ENCODE results near the gene MGAT3. TPM values are rescaled to one million over a fixed set of nuclear protein-coding genes. Genes with fewer than 3 reads are reported as not detected.

Gene MGAT3
- total RNA-seq, 1 experiment from 2014 or later = 0.20 TPM

DNA sequence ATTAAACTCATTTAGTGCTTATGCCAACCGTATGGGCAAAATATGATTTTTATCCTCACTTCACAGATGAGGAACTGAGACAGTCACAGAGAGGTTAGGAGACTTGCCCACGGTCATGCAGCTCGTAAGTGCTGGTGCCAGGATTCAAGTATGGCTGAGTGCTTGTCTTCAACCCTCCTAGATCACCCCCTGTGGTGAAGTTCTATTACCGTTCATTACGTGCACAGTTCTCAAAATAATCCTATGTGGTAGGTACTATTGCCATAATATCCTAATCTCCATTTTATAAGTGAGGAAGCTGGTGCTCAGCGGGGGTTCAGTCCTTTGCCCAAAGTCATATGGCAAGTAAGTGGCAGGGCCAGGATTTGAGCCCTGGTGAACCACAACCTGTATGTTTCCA, 46.8 kb downstream of the MGAT3 start:
- BruUV-seq (replicated peaks) = no TSS peak
- peak overlapping the region; percentile 92 to 97 for H3K4me3 ChIP-seq (replicated peaks in 1 of 2; ENCODE audit: low read depth in 1 of 2, low read length in 2 of 2)
- ChIA-PET RAD21 (ENCODE audit: low non-redundant PET in 1 of 2, low total read pairs in 2 of 2, uncharacterized antibody in 2 of 2, unreplicated experiment in 2 of 2) (no interaction called here), POLR2A (interaction anchor here (0.7 to 4.2 kb wide), 3 partner anchors 11 to 184 kb away, joined by 3 to 37 read pairs (median 4); partner anchors contain the start of genes ATF4 and RPL3), CTCF (interaction anchor here (0.8 to 2.7 kb wide), 3 partner anchors 11 to 25 kb away, joined by 3 to 19 read pairs (median 8); partner anchors contain the start of gene ATF4)
- no peaks in the 10 kb centered on the region for H3K9me3 ChIP-seq (ENCODE audit: control insufficient read depth in 1 of 2, insufficient read depth in 1 of 2, low read depth in 1 of 2, low read length in 2 of 2)
- peaks cover 25 to 45% of the 10 kb centered on the region in 2 experiments for H3K36me3 ChIP-seq (ENCODE audit: control insufficient read depth in 1 of 2, insufficient read depth in 2 of 2, low read length in 2 of 2)
- no peak overlapping the region for H3K27ac ChIP-seq (ENCODE audit: low read depth, low read length)
- DNase-seq (ENCODE audit: low read depth, low spot score) = no peak
- H3K9ac ChIP-seq (ENCODE audit: low read length) = peak overlapping the region; percentile 96
- no peaks in the 10 kb centered on the region for H3K9me2 ChIP-seq (ENCODE audit: insufficient read depth)
- H4K20me1 ChIP-seq (ENCODE audit: insufficient read depth) = no peaks in the 10 kb centered on the region; the same call in 1 of the 2 replicates
- no peak for ATAC-seq
- peak overlapping the region; percentile 80 for H3K4me2 ChIP-seq (ENCODE audit: low read length)
- no peak for TF ChIP-seq EZH2phosphoT487 (IDR thresholded peaks at IDR 0.05; ENCODE audit: borderline replicate concordance)
- no peak for TF ChIP-seq FOSL1 (IDR thresholded peaks at IDR 0.05; ENCODE audit: low read depth)
- TF ChIP-seq, protein P1, sequence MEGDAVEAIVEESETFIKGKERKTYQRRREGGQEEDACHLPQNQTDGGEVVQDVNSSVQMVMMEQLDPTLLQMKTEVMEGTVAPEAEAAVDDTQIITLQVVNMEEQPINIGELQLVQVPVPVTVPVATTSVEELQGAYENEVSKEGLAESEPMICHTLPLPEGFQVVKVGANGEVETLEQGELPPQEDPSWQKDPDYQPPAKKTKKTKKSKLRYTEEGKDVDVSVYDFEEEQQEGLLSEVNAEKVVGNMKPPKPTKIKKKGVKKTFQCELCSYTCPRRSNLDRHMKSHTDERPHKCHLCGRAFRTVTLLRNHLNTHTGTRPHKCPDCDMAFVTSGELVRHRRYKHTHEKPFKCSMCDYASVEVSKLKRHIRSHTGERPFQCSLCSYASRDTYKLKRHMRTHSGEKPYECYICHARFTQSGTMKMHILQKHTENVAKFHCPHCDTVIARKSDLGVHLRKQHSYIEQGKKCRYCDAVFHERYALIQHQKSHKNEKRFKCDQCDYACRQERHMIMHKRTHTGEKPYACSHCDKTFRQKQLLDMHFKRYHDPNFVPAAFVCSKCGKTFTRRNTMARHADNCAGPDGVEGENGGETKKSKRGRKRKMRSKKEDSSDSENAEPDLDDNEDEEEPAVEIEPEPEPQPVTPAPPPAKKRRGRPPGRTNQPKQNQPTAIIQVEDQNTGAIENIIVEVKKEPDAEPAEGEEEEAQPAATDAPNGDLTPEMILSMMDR (IDR thresholded peaks at IDR 0.05 in 2 of 3, conservative IDR thresholded peaks at IDR 0.05 in 1 of 3; ENCODE audit: borderline replicate concordance in 1 of 3, insufficient read depth in 1 of 3, low read depth in 2 of 3, low read length in 2 of 3) = peak in 1 of 3 experiments; percentile 20; a peak in 1 of 6 replicates
- TF ChIP-seq ZNF274 (IDR thresholded peaks at IDR 0.05; ENCODE audit: low read depth, low read length) = no peak
- intact Hi-C loops (cut with micrococcal nuclease) = loop anchor here (2.0 kb wide), 1 partner anchor 17 kb away; the partner anchor contains the start of gene ATF4
- peaks cover 16 to 26% of the 10 kb centered on the region in 2 experiments for H3K4me1 ChIP-seq (ENCODE audit: control insufficient read depth in 1 of 2, insufficient read depth in 2 of 2, low read length in 2 of 2)
- H3K79me2 ChIP-seq (ENCODE audit: insufficient read depth, low read length) = peaks cover 65% of the 10 kb centered on the region
- H2AFZ ChIP-seq (ENCODE audit: low read depth, low read length, poor library complexity, severe bottlenecking) = no peak overlapping the region
- H3K27me3 ChIP-seq (ENCODE audit: insufficient read depth, low read length) = no peaks in the 10 kb centered on the region

DNA sequence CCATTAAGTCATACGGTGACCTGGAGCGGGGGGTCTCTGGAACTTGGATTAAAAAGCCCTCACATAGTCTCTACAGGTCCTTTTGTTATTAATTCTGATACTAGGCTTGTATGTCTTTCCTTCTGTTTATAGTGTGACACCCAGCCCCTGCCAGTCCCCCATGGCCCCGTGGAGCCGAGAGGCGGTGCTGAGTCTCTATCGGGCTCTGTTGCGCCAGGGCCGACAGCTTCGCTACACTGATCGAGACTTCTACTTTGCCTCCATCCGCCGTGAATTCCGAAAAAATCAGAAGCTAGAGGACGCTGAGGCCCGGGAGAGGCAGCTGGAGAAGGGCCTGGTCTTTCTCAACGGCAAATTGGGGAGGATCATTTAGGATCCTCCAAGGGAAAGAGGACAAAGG, 47.3 kb downstream of the MGAT3 start:
- no peak for ATAC-seq
- no peaks in the 10 kb centered on the region; the same call in 1 of the 2 replicates for H4K20me1 ChIP-seq (ENCODE audit: insufficient read depth)
- H3K9me2 ChIP-seq (ENCODE audit: insufficient read depth) = no peaks in the 10 kb centered on the region
- H3K9me3 ChIP-seq (ENCODE audit: control insufficient read depth in 1 of 2, insufficient read depth in 1 of 2, low read depth in 1 of 2, low read length in 2 of 2) = no peaks in the 10 kb centered on the region
- H3K9ac ChIP-seq (ENCODE audit: low read length) = peak overlapping the region; percentile 96; the same call in 1 of the 2 replicates
- H3K27ac ChIP-seq (ENCODE audit: low read depth, low read length) = no peak overlapping the region
- CTCF ChIA-PET = interaction anchor here (0.8 to 2.7 kb wide), 3 partner anchors 10 to 25 kb away, joined by 3 to 19 read pairs (median 8); partner anchors contain the start of gene ATF4
- intact Hi-C loops (cut with micrococcal nuclease) = no loop called here
- POLR2A ChIA-PET = interaction anchor here (1.1 to 4.2 kb wide), 2 partner anchors 10 to 16 kb away, joined by 4 to 37 read pairs; partner anchors contain the start of gene ATF4
- H2AFZ ChIP-seq (ENCODE audit: low read depth, low read length, poor library complexity, severe bottlenecking) = no peak overlapping the region
- no TSS peak for BruUV-seq (replicated peaks)
- H3K36me3 ChIP-seq (ENCODE audit: control insufficient read depth in 1 of 2, insufficient read depth in 2 of 2, low read length in 2 of 2) = peaks cover 25 to 48% of the 10 kb centered on the region in 2 experiments
- peak overlapping the region; percentile 80 for H3K4me2 ChIP-seq (ENCODE audit: low read length)
- no peak for DNase-seq (ENCODE audit: low read depth, low spot score)
- RAD21 ChIA-PET (ENCODE audit: low non-redundant PET in 1 of 2, low total read pairs in 2 of 2, uncharacterized antibody in 2 of 2, unreplicated experiment in 2 of 2) = no interaction called here
- peak overlapping the region in 1 of 2 experiments; percentile 92; a peak in 2 of 4 replicates for H3K4me3 ChIP-seq (replicated peaks in 1 of 2; ENCODE audit: low read depth in 1 of 2, low read length in 2 of 2)
- H3K79me2 ChIP-seq (ENCODE audit: insufficient read depth, low read length) = peaks cover 70% of the 10 kb centered on the region
- H3K27me3 ChIP-seq (ENCODE audit: insufficient read depth, low read length) = no peaks in the 10 kb centered on the region
- peaks cover 16 to 26% of the 10 kb centered on the region in 2 experiments for H3K4me1 ChIP-seq (ENCODE audit: control insufficient read depth in 1 of 2, insufficient read depth in 2 of 2, low read length in 2 of 2)
- TF ChIP-seq EZH2 (IDR thresholded peaks at IDR 0.05) = no peak
- TF ChIP-seq ELF1 (IDR thresholded peaks at IDR 0.05; ENCODE audit: borderline replicate concordance, low read depth) = no peak
- TF ChIP-seq ZNF274 (IDR thresholded peaks at IDR 0.05; ENCODE audit: low read depth, low read length) = no peak
- TF ChIP-seq, protein P2, sequence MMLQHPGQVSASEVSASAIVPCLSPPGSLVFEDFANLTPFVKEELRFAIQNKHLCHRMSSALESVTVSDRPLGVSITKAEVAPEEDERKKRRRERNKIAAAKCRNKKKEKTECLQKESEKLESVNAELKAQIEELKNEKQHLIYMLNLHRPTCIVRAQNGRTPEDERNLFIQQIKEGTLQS (IDR thresholded peaks at IDR 0.05) = no peak
- no peak for TF ChIP-seq YY1 (IDR thresholded peaks at IDR 0.05; ENCODE audit: extremely low read depth, insufficient replicate concordance, low read depth, low read length)
- TF ChIP-seq TCF7L2 (IDR thresholded peaks at IDR 0.05; ENCODE audit: borderline replicate concordance, extremely low read depth, insufficient read depth, insufficient read length) = no peak
- TF ChIP-seq EGR1 (IDR thresholded peaks at IDR 0.05; ENCODE audit: low read depth) = no peak
- TF ChIP-seq, protein P3, sequence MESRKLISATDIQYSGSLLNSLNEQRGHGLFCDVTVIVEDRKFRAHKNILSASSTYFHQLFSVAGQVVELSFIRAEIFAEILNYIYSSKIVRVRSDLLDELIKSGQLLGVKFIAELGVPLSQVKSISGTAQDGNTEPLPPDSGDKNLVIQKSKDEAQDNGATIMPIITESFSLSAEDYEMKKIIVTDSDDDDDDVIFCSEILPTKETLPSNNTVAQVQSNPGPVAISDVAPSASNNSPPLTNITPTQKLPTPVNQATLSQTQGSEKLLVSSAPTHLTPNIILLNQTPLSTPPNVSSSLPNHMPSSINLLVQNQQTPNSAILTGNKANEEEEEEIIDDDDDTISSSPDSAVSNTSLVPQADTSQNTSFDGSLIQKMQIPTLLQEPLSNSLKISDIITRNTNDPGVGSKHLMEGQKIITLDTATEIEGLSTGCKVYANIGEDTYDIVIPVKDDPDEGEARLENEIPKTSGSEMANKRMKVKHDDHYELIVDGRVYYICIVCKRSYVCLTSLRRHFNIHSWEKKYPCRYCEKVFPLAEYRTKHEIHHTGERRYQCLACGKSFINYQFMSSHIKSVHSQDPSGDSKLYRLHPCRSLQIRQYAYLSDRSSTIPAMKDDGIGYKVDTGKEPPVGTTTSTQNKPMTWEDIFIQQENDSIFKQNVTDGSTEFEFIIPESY (IDR thresholded peaks at IDR 0.05; ENCODE audit: extremely low read depth, insufficient replicate concordance, low read length) = no peak
- TF ChIP-seq, protein P4, sequence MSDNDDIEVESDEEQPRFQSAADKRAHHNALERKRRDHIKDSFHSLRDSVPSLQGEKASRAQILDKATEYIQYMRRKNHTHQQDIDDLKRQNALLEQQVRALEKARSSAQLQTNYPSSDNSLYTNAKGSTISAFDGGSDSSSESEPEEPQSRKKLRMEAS (IDR thresholded peaks at IDR 0.05) = no peak
- TF ChIP-seq SP1 (IDR thresholded peaks at IDR 0.05; ENCODE audit: low read depth) = no peak
- no peak for TF ChIP-seq JUND (IDR thresholded peaks at IDR 0.05)
- no peak for TF ChIP-seq SRF (IDR thresholded peaks at IDR 0.05; ENCODE audit: low read depth)

Data from HCT116 (cell line).